ENCODE results near the gene ATP4B.
"Not testable (repeated sequence)": the region's sequence is repeated elsewhere in the genome, so short reads cannot be mapped to it uniquely, and the experiment has no call there.

The ATP4B gene

GRCh38 chr13:113639616-113640262, 18.3 kb downstream of the ATP4B start:
- DNase-seq = no peak

DNA sequence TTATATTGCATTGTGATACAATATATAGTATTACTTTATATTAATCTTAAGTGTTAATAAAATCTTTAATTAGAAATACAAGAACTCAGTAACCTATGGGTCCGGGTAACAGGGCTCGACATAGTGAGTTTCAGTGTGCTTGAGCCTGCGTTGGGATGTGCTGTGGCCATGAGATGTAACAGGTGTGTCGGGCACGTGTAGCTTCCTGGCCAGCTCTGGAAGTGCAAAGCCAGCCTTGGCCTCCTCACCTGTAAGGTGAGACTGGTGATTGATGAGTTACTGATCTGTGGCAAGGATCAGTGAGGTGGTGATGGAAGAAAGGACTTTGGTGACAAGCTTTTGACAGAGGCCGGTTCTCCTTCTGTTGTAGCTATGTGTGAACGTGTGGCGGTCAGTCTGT, 19.2 kb downstream of the ATP4B start:
- DNase-seq = no peak

- no peak for DNase-seq
Measured at GRCh38 chr13:113638173-113638746, 19.7 kb downstream of the ATP4B start.

- DNase-seq = no peak
Measured at GRCh38 chr13:113637262-113638160, 20.5 kb downstream of the ATP4B start.

DNA sequence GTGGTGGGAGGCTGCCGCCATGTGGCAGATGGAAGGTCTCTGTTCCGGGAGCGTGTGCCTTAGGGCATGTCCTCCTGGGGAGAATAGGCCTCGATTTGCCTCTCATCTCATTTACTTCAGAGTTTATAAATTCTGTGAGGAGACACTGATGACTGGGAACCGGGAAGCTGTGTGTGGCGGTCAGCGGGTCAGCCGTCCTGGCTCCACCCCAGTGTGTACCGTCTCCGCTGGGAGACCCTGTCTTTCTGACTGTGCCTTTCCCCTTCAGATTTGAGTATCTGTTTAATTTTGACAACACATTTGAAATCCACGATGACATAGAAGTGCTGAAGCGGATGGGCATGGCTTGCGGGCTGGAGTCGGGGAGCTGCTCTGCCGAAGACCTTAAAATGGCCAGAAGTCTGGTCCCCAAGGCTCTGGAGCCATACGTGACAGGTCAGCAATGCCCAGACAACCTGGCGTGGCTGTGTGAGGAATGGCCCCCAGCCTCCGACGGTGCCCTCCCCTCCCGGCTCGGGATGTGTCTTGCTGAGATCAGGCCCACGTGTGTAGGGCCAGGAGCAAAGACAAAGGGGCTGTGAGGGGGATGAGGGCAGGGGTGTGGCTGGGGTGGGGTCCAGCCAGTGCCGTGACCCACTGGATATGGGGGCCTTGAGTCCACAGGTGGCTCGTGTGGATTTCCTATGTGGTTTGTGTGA, 21.6 kb downstream of the ATP4B start:
- no peak for DNase-seq

DNA sequence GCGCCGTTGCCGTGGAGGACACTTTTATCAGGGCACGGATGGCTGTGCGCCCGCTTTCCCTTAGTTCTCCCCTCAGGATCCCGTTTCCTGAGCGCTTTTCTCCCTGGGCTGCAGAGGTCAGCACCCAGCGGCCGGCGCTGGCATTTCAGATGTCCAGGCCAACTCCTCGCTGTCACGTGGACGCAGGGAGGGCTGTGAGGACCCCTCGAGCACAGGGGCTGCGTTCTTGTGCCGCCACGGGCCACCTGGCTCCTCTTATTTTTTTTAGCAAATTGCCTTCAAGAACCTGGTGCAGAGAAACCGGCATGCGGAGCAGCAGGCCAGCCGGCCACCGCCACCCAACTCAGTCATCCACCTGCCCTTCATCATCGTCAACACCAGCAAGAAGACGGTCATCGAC, 22.3 kb downstream of the ATP4B start:
- no peak for DNase-seq

- no peak for DNase-seq
Measured at GRCh38 chr13:113635048-113635420, 23.0 kb downstream of the ATP4B start.

GRCh38 chr13:113634279-113635047, 23.5 kb downstream of the ATP4B start:
- DNase-seq = no peak

DNA sequence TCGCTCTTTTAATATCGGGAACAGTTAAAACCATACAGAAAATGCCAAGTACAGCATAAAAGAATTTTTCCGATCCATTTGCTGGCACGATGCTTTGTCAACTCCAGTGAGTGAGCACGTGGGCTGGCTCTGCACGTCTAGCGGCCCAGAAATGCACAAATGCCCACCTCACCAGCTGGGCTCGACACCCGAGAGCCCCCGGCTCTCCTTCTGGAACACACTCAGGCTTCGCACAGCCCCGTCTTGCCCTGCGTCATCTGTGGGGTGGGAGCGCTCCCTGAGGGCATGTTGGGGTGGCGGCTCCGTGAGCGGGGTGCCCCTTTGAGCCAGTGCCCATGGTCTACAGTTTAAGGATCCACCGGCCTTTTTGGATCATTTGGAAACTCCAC, 24.5 kb downstream of the ATP4B start:
- DNase-seq = no peak

- no peak for DNase-seq
Measured at GRCh38 chr13:113632706-113633484, 25.1 kb downstream of the ATP4B start.

DNA sequence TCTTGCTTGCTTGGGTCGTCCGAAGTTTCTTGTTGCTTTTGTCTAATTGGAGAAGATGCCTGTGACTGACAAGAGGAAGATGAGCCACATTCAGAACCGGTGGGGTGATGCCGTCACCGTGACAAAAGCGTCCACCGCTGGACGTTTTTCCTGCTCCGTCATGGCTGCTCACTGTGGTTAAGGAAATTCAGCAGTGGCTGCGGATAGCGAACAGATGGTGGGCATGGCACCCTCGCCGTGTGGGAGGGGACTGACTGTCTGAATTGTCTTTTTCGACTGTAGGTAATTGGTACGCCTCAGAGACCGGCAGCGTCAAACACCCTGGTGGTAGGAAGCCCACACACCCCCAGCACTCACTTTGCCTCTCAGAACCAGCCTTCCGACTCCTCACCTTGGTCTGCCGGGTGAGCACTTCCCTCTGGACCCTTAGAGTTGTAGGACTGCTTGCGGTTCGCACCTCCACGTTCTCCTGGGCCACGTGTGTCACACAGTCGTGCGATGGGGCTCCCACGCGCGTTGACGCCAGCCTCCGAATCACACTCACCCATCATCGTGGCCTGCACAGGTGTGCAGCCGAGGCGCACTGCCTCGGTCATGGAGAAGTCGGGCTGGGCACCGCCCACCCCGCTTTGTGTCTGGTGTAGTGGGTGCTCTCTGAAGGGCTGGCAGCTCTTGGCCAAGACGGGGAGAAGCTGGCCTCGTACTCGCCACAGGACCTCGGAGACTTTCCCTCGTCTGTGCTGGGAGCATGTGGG, 26.5 kb downstream of the ATP4B start:
- DNase-seq = no peak

DNA sequence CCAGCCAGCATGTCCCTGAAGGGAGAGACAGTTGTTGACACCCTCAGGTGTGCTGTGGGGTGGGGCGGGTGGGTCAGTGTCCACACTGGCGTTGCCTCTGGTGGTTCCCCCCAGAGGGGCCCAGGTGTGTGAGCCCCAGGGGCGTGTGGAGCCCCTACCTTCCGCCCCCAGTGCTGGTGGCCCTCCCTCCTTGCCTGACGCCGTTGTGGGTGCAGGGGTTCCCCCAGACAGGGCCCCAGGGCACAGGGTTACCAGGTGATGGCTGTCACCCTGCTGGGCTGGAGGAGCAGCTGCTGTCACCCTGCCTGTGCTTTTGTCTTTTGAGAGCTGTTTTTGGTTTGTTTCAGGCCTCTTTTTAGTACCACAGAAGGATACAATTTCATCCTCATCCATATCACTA, 27.2 kb downstream of the ATP4B start:
- no peak for DNase-seq

- DNase-seq = no peak
Measured at GRCh38 chr13:113630296-113630695, 27.7 kb downstream of the ATP4B start.

DNA sequence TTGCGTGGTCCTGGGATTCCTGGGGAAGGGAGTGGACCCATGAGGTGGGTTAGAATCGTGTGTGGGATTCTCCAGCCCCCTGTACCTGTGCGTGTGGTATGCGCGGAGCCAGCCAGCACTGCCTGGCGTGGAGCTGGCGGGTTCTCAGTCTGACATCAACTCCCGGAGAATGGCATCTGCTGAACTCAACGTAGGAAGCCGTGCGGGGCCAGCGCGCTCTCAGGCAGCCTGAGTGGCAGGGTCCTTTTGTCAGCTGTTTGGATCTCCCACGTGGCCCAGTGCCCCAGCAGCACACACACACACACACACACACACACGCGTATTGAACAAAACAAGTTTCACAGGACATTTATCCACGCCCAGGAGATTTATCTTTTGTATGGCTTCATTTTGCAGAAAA, 28.1 kb downstream of the ATP4B start:
- no peak for DNase-seq

GRCh38 chr13:113628291-113629270, 29.4 kb downstream of the ATP4B start:
- no peak for DNase-seq

DNA sequence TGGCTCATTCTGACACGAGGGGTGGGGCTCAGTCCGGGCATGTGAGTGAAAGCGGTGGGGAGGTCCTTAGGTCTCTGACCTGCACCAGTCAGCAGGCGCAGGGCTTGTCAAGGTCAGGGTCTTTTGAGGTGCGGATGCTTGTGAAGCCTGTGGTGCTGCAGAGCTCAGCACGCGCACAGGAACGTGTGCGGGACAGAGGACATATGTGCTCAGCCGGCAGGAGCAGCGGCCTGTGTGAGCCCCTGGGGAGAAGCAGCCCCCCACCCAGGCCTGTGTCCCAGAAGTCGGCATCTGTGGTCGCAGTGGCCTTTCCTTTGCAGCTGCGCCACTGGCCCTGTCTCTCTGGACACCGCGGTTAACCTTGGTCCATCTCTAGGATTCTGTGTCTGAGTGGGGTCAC, 30.9 kb downstream of the ATP4B start:
- DNase-seq = no peak

DNA sequence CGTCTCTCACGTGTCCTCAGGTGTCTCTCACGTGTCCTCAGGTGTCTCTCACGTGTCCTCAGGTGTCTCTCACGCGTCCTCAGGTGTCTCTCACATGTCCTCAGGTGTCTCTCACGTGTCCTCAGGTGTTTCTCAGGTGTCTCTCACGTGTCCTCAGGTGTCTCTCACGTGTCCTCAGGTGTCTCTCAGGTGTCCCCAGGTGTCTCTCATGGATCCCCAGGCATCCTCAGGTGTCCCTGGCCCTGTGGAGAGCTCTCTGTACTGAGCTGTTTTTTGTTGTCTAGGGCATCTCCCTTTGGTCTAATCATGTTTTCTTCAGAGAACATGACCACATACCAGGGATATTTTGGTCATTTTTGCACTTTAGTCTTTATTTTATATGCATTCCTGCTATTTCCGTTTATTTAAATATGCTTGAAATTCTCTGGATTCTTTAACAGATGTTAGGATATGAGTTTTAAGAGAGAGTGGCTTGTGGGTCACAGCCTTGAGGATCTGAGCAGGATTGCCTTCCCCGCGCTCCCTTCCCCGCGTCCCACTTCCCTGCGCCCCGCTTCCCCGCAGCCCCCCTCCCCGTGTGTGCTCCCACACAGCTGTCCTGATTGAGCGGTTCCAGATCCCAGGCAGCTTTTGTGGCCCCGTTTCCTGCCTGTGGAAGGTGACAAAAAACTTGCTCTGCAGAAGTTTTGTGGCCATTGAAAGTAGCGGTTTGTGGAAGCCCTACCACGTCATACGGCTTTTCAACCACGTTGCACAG, 31.9 kb downstream of the ATP4B start:
- no peak for DNase-seq

GRCh38 chr13:113624640-113625304, 33.2 kb downstream of the ATP4B start:
- not testable (repeated sequence) for DNase-seq

DNA sequence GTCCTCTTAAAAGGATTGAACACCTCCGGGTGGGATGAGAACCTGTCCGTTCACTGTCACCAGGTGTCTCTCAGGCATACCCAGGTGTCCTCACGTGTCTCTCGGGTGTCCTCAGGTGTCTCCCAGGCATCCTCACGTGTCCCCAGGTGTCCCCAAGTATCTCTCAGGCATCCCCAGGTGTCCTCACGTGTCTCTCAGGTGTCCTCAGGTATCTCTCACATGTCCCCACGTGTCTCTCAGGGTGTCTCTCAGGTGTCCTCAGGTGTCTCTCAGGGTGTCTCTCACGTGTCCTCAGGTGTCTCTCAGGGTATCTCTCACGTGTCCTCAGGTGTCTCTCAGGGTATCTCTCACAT, 33.8 kb downstream of the ATP4B start:
- DNase-seq = no peak
